Esophagus muscularis mucosa (tissue), 4 donors: Measurements from ENCODE around the gene NCAPH2. TPM values are rescaled to one million over a fixed set of nuclear protein-coding genes. Genes with fewer than 3 reads are reported as not detected.

ENCODE experiments used
- DNase-seq: peaks from one replicate; pipeline ENCODE4 v3.0.0-alpha.2; 2017; ENCODE audit errors: extremely low spot score
- H3K27ac ChIP-seq, 4 donors: fragments of 200-600 bp; sonication (generic); replicated peaks in 1 of 4; 1 replicate in 3 of 4; 2 replicates in 1 of 4; pipeline ENCODE4 v1.5.1; 2016 to 2019; ENCODE audit warnings: mild to moderate bottlenecking in 1 of 4
- H3K27me3 ChIP-seq, 4 donors: fragments of 200-600 bp; sonication (generic); one replicate each; pipeline versions ENCODE4 v1.5.1 to v1.6.0; 2016 to 2019
- H3K36me3 ChIP-seq, 4 donors: fragments of 200-600 bp; sonication (generic); one replicate each; pipeline ENCODE4 v1.5.1; 2016 to 2019
- H3K4me1 ChIP-seq, 4 donors: fragments of 200-600 bp; sonication (generic); one replicate each; pipeline ENCODE4 v1.5.1; 2016 to 2019
- H3K4me3 ChIP-seq, 4 donors: fragments of 200-600 bp; sonication (generic); 1 replicate in 2 of 4; 2 replicates in 2 of 4; pipeline ENCODE4 v1.5.1; 2016 to 2019; ENCODE audit warnings: mild to moderate bottlenecking in 4 of 4, moderate library complexity in 1 of 4
- H3K9me3 ChIP-seq, 4 donors: fragments of 200-600 bp; sonication (generic); 1 replicate in 3 of 4; 2 replicates in 1 of 4; pipeline ENCODE4 v1.5.1; 2016 to 2019
- CTCF ChIP-seq, 3 experiments: fragments of 200-600 bp in 2 of 3; fragments of 450-650 bp in 1 of 3; sonication (generic) in 2 of 3; IDR thresholded peaks; one replicate each; pipeline ENCODE4 v1.5.1; 2017 to 2019; ENCODE audit warnings: antibody characterized with exemption in 3 of 3, mild to moderate bottlenecking in 2 of 3, moderate library complexity in 1 of 3
- EP300 ChIP-seq: sonication (generic); formaldehyde crosslinking; IDR thresholded peaks from one replicate; pipeline ENCODE4 v1.6.1; 2017; ENCODE audit warnings: antibody characterized with exemption
- POLR2A ChIP-seq: fragments of 450-650 bp; IDR thresholded peaks from one replicate; pipeline ENCODE4 v1.6.1; 2017; ENCODE audit warnings: antibody characterized with exemption, moderate library complexity, mild to moderate bottlenecking, low read depth
- POLR2AphosphoS5 ChIP-seq, 2 donors: sonication (generic); formaldehyde crosslinking; IDR thresholded peaks; one replicate each; pipeline ENCODE4 v1.6.1; 2017; ENCODE audit warnings: antibody characterized with exemption in 2 of 2
- WGBS: methylation state at CpG from one replicate; pipeline ENCODE4 v1.1.5; 2018; 5-methylcytosine and 5-hydroxymethylcytosine counted together
- intact Hi-C: fragments of 100-400 bp; cut with DNase I; formaldehyde crosslinking; loops from one replicate; pipeline ENCODE4 v1.15.1; 2023
- total RNA-seq, 4 donors: library from RNA; depleted of rRNA; stranded (reverse); fragments of >200 nt; gene quantifications; one replicate each; pipeline versions ENCODE4 v1.1.0 to v1.2.1, GENCODE V29; 2016

The NCAPH2 gene
- total RNA-seq, 4 donors from 2014 or later, result 30.3 to 44.6 (median 41.7) TPM

DNA sequence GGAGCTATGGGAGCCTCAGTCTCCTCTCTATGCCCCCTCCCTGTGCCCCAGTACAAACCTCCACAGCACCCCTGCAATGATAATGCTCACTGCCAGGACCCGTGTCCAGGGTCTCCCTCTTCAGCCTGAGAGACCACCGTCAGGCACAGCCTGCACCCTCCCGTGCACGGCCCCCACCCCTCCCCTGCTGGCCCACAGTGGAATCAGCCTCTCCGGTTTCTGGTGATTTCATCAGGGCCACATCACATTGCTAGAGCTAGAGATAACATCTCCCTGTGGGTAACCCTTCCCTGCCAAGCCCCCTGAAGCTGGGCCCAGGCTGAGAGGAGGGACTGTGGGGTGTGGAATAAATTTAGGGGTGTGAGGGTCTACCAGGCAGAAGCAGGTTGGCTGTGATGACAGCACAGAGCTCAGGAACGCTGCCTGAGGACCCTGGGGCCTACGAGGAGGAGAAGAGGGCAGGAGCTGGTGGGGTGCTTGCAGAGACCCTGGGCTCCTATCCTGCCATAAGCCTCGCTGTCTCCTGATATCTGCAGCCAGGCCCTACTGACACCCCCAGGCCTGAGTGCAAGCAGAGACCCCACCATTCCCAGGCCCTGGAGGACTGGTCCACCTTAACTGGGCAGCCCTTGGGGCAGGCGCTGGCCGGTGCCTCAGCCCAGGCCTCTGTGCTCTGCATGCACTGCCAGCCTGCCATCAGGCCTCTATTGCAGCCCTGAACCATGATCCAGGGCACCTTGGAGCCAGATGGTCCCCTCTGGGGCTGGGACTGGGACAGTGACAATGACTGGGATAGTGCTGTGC lies 37.7 kb downstream of the NCAPH2 start, which contains the start of gene KLHDC7B:
TSS of gene KLHDC7B (plus strand) at position 378 of the 804 bp plus-strand sequence. CDS start at position 723, 345 bp downstream.
- H3K4me3 ChIP-seq, result no peak within 1 kb of the TSS
- H3K36me3 ChIP-seq, result no peaks in the 10 kb centered on the region
- no peaks in the 10 kb centered on the region for H3K9me3 ChIP-seq
- DNase-seq, result no peak
- no peak for TF ChIP-seq POLR2A
- no peak for TF ChIP-seq POLR2AphosphoS5 (IDR thresholded peaks at IDR 0.05)
- TF ChIP-seq CTCF (IDR thresholded peaks at IDR 0.05), result no peak
- no peak for TF ChIP-seq EP300
- WGBS, result 52% methylated on average over 7 of the region's 10 CpGs
- H3K27ac ChIP-seq, result no peak within 1 kb of the TSS
- peaks cover 9 to 75% (median 22%) of the 10 kb centered on the region in 4 donors for H3K27me3 ChIP-seq
- intact Hi-C loops, result no loop called here
- H3K4me1 ChIP-seq, result peaks cover 17 to 37% (median 35%) of the 10 kb centered on the region in 4 donors

- TF ChIP-seq EP300 (no peak), CTCF (IDR thresholded peaks at IDR 0.05) (no peak)
- Histone ChIP-seq H3K36me3 (no peaks in the 10 kb centered on the region), H3K27ac (no peak overlapping the region), H3K4me3 (no peak overlapping the region), H3K4me1 (peaks cover 17 to 37% (median 35%) of the 10 kb centered on the region in 4 donors), H3K27me3 (peaks cover 9 to 84% (median 22%) of the 10 kb centered on the region in 4 donors), H3K9me3 (no peaks in the 10 kb centered on the region)
- intact Hi-C loops, result no loop called here
- no peak for DNase-seq
- WGBS, result 55% methylated on average over 58 of the region's 78 CpGs
Measured at GRCh38 chr22:50546326-50547262, 38.6 kb downstream of the NCAPH2 start.

GRCh38 chr22:50547263-50547985 lies 39.4 kb downstream of the NCAPH2 start:
- TF ChIP-seq POLR2AphosphoS5 (IDR thresholded peaks at IDR 0.05), result no peak
- no peak for TF ChIP-seq CTCF (IDR thresholded peaks at IDR 0.05)
- Histone ChIP-seq H3K27ac (no peak overlapping the region), H3K4me3 (no peak overlapping the region), H3K36me3 (no peaks in the 10 kb centered on the region), H3K9me3 (no peaks in the 10 kb centered on the region), H3K4me1 (peaks cover 17 to 37% (median 35%) of the 10 kb centered on the region in 4 donors), H3K27me3 (peaks cover 9 to 92% (median 22%) of the 10 kb centered on the region in 4 donors)
- intact Hi-C loops, result no loop called here
- DNase-seq, result no peak
- WGBS, result 60% methylated on average over 6 of the region's 35 CpGs

- H3K27ac ChIP-seq, result no peak overlapping the region
- peaks cover 9 to 91% (median 22%) of the 10 kb centered on the region in 4 donors for H3K27me3 ChIP-seq
- peak overlapping the region; percentile 30 to 48 (median 36) for H3K4me3 ChIP-seq
- H3K36me3 ChIP-seq, result no peaks in the 10 kb centered on the region
- 16% methylated on average over 5 of the region's 56 CpGs for WGBS
- intact Hi-C loops, result no loop called here
- DNase-seq, result no peak
- TF ChIP-seq CTCF (IDR thresholded peaks at IDR 0.05), result no peak
- TF ChIP-seq POLR2A, result no peak
- TF ChIP-seq EP300, result no peak
- no peak for TF ChIP-seq POLR2AphosphoS5 (IDR thresholded peaks at IDR 0.05)
- no peaks in the 10 kb centered on the region for H3K9me3 ChIP-seq
- peaks cover 17 to 37% (median 35%) of the 10 kb centered on the region in 4 donors for H3K4me1 ChIP-seq
Measured at GRCh38 chr22:50548040-50548920, 40.3 kb downstream of the NCAPH2 start.
